Endodermal cell (in vitro differentiated cells): ENCODE measurements around the gene SYNE2. TPM values are rescaled to one million over a fixed set of nuclear protein-coding genes. Genes with fewer than 3 reads are reported as not detected.

ENCODE experiments used
- DNase-seq: peaks from one replicate; pipeline ENCODE4 v3.0.0-alpha.2; 2017
- H3K27ac ChIP-seq: 2 replicates; pipeline ENCODE4 v1.5.1; 2013; ENCODE audit warnings: mild to moderate bottlenecking, low read depth, low read length, moderate library complexity
- H3K27me3 ChIP-seq: 2 replicates; pipeline ENCODE4 v1.6.1; 2013; ENCODE audit warnings: mild to moderate bottlenecking, low read length, moderate library complexity; ENCODE audit not compliant: insufficient read depth, control insufficient read depth, poor library complexity, severe bottlenecking
- H3K36me3 ChIP-seq: 2 replicates; pipeline ENCODE4 v1.7.0; 2013; ENCODE audit warnings: mild to moderate bottlenecking, low read length, moderate library complexity; ENCODE audit not compliant: control insufficient read depth, insufficient read depth
- H3K4me1 ChIP-seq: one replicate; pipeline ENCODE4 v1.7.0; 2013; ENCODE audit warnings: low read length; ENCODE audit not compliant: control insufficient read depth, insufficient read depth
- H3K4me3 ChIP-seq: 2 replicates; pipeline ENCODE4 v1.5.1; 2013; ENCODE audit warnings: mild to moderate bottlenecking, low read length, moderate library complexity
- H3K9ac ChIP-seq: 2 replicates; pipeline ENCODE4 v1.6.1; 2013; ENCODE audit warnings: mild to moderate bottlenecking, low read length, moderate library complexity; ENCODE audit not compliant: poor library complexity, severe bottlenecking; ENCODE audit errors: extremely low read depth
- H3K9me3 ChIP-seq: 2 replicates; pipeline ENCODE4 v1.6.1; 2013; ENCODE audit warnings: mild to moderate bottlenecking, low read length, moderate library complexity; ENCODE audit not compliant: control insufficient read depth
- H3K27ac Mint-ChIP-seq: 2 replicates; pipeline ENCODE4 v1.8.0; 2020; ENCODE audit warnings: mixed read lengths
- H3K27me3 Mint-ChIP-seq: 2 replicates; pipeline ENCODE4 v1.8.0; 2021; ENCODE audit warnings: mild to moderate bottlenecking, mixed read lengths; ENCODE audit not compliant: insufficient read depth
- H3K36me3 Mint-ChIP-seq: 2 replicates; pipeline ENCODE4 v1.8.0; 2020; ENCODE audit warnings: low read depth, mixed read lengths
- H3K4me1 Mint-ChIP-seq: 2 replicates; pipeline ENCODE4 v1.8.0; 2020; ENCODE audit warnings: mixed read lengths
- H3K4me3 Mint-ChIP-seq: 2 replicates; pipeline ENCODE4 v1.8.0; 2020; ENCODE audit warnings: mild to moderate bottlenecking, moderate library complexity, mixed read lengths
- H3K9me3 Mint-ChIP-seq: 2 replicates; pipeline ENCODE4 v1.8.0; 2020; ENCODE audit warnings: mild to moderate bottlenecking, mixed read lengths
- CTCF ChIP-seq: fragments of 200-600 bp; sonication (generic); conservative IDR thresholded peaks from 2 replicates; pipeline ENCODE4 v1.5.0; 2021; ENCODE audit warnings: antibody characterized with exemption, mild to moderate bottlenecking
- WGBS, 2 experiments: methylation state at CpG; one replicate each; pipeline versions ENCODE4 v1.1.5 to v1.1.7; 2013; ENCODE audit warnings: missing lambda C conversion rate in 2 of 2, mixed read lengths in 1 of 2; ENCODE audit not compliant: insufficient coverage in 1 of 2, insufficient read length in 1 of 2; 5-methylcytosine and 5-hydroxymethylcytosine counted together
- total RNA-seq, 2 donors: library from RNA; stranded (reverse); fragmentation: NEBNext Ultra II Directional in 1 of 2; extraction: Animal tissue kit (Norgen Biotek cat#: 25700) in 1 of 2; gene quantifications; 2 replicates in 1 of 2; 3 replicates in 1 of 2; pipeline ENCODE4 v1.2.1, GENCODE V29; 2021

SYNE2 gene
- total RNA-seq, 2 donors from 2014 or later: 65.8 to 70.0 TPM

- H3K4me3 ChIP-seq: no peak overlapping the region
- no peak for TF ChIP-seq CTCF
- 88% methylated on average over 1 of the region's 1 CpG; no CpG with 5 or more reads in 1 of the 2 experiments for WGBS, 2 experiments
- Mint-ChIP-seq H3K4me1 (peaks cover 9% of the 10 kb centered on the region), H3K27ac (peak overlapping the region; percentile 45), H3K4me3 (no peak overlapping the region), H3K27me3 (no peaks in the 10 kb centered on the region), H3K36me3 (peaks cover 11% of the 10 kb centered on the region), H3K9me3 (no peaks in the 10 kb centered on the region)
- H3K27ac ChIP-seq: no peak overlapping the region
- peaks cover 2% of the 10 kb centered on the region for H3K4me1 ChIP-seq
- H3K9me3 ChIP-seq: no peaks in the 10 kb centered on the region
- no peaks in the 10 kb centered on the region for H3K27me3 ChIP-seq
- no peak for DNase-seq
- peaks cover 10% of the 10 kb centered on the region for H3K36me3 ChIP-seq
- no peak overlapping the region for H3K9ac ChIP-seq
These were observed 207.4 kb downstream of the SYNE2 start for GRCh38 chr14:64060199-64060545.

GRCh38 chr14:64060648-64061096 lies 207.9 kb downstream of the SYNE2 start:
- Histone ChIP-seq H3K27ac (no peak overlapping the region), H3K27me3 (no peaks in the 10 kb centered on the region), H3K4me3 (no peak overlapping the region), H3K9ac (no peak overlapping the region), H3K4me1 (peaks cover 2% of the 10 kb centered on the region), H3K9me3 (no peaks in the 10 kb centered on the region), H3K36me3 (peaks cover 10% of the 10 kb centered on the region)
- Mint-ChIP-seq H3K27me3 (no peaks in the 10 kb centered on the region), H3K4me3 (no peak overlapping the region), H3K4me1 (peaks cover 9% of the 10 kb centered on the region), H3K27ac (peak overlapping the region; percentile 78), H3K36me3 (peaks cover 14% of the 10 kb centered on the region), H3K9me3 (no peaks in the 10 kb centered on the region)
- peak; percentile 93 for DNase-seq
- WGBS, 2 experiments: 47 to 53% methylated on average over 4 to 5 of the region's 5 CpGs
- TF ChIP-seq CTCF: peak; percentile 83

GRCh38 chr14:64061115-64061514 lies 208.3 kb downstream of the SYNE2 start:
- peaks cover 9% of the 10 kb centered on the region for H3K4me1 Mint-ChIP-seq
- Histone ChIP-seq H3K9ac (no peak overlapping the region), H3K4me3 (no peak overlapping the region), H3K4me1 (peaks cover 2% of the 10 kb centered on the region), H3K27me3 (no peaks in the 10 kb centered on the region), H3K36me3 (peaks cover 10% of the 10 kb centered on the region), H3K9me3 (no peaks in the 10 kb centered on the region), H3K27ac (no peak overlapping the region)
- no peak overlapping the region for H3K4me3 Mint-ChIP-seq
- no peaks in the 10 kb centered on the region for H3K9me3 Mint-ChIP-seq
- TF ChIP-seq CTCF: no peak
- DNase-seq: no peak
- H3K27me3 Mint-ChIP-seq: no peaks in the 10 kb centered on the region
- peaks cover 11% of the 10 kb centered on the region for H3K36me3 Mint-ChIP-seq
- peak overlapping the region; percentile 78 for H3K27ac Mint-ChIP-seq
- WGBS, 2 experiments: 63% methylated on average over 1 of the region's 1 CpG; no CpG with 5 or more reads in 1 of the 2 experiments
